ENCODE data around the gene GGT5.

DNA sequence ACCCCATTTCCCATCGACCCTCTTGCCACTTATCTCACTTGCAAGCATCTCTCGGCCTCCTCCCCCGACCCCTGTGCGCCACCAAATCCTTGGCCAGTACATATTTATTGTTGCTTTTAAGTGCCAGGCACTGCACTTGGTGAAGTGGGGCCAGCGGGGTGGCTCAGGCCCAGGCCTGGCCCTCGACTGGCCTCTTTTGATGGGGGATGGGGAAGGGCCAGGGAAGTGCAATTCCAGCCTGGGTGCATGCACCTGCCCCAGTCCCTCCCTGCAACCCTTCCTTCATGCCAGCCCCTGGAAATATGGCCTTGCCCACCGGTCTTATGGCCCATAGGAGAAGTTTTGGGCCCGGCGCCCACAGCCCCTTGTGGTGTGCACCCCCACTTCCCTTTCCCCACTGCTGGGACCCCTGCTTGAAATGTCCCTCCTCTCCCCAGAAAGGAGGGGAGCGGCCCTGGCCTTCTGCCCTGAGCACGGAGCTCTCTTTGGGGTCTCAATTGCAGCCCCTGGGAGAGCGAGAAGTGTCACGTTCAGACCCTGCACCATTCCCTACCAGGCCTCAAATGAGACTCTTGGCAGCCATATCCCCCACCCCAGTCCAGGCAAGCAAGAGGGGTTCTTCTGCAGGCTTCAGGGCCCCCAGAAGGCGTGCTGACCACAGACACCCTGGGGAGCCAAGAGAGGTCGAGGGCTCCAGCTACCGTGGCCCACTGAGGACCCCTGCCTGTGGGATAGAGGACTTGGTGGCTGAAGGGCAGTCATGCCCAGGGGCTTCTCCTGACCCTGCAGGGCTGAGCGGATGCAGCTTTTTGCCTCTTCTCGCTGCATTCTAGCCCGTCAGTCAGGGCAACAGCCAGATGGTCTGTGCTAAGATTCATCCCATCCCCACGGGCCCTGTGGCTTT, 62.6 kb downstream of the GGT5 start:
- TF ChIP-seq, protein P1, sequence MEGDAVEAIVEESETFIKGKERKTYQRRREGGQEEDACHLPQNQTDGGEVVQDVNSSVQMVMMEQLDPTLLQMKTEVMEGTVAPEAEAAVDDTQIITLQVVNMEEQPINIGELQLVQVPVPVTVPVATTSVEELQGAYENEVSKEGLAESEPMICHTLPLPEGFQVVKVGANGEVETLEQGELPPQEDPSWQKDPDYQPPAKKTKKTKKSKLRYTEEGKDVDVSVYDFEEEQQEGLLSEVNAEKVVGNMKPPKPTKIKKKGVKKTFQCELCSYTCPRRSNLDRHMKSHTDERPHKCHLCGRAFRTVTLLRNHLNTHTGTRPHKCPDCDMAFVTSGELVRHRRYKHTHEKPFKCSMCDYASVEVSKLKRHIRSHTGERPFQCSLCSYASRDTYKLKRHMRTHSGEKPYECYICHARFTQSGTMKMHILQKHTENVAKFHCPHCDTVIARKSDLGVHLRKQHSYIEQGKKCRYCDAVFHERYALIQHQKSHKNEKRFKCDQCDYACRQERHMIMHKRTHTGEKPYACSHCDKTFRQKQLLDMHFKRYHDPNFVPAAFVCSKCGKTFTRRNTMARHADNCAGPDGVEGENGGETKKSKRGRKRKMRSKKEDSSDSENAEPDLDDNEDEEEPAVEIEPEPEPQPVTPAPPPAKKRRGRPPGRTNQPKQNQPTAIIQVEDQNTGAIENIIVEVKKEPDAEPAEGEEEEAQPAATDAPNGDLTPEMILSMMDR (IDR thresholded peaks at IDR 0.05 in 8 of 11, conservative IDR thresholded peaks at IDR 0.05 in 3 of 11), result peak in 1 of 11 experiments; percentile 40
- no peak for TF ChIP-seq POLR2A (IDR thresholded peaks at IDR 0.05)
- no peak for TF ChIP-seq POLR2AphosphoS5 (IDR thresholded peaks at IDR 0.05)

All from spleen (tissue), 7 donors.